Measurements from ENCODE around the gene TTC28. TPM values are rescaled to one million over a fixed set of nuclear protein-coding genes. Genes with fewer than 3 reads are reported as not detected.
"Not testable (repeated sequence)": the region's sequence is repeated elsewhere in the genome, so short reads cannot be mapped to it uniquely, and the experiment has no call there.

TTC28 gene
- total RNA-seq (2021; ENCODE audit: unreplicated experiment), result 0.12 TPM
- 0.27 and 0.29 TPM in 2 replicates for polyA plus RNA-seq (2012)
- percentile 27 among the genes with signal in this experiment for Bru-seq, nascent RNA
- percentile 25 among the genes with signal in this experiment for BruChase-seq, experiment 1, labeled RNA remaining after a 6-hour chase
- BruChase-seq, experiment 2, labeled RNA remaining after a 2-hour chase, result percentile 32 among the genes with signal in this experiment
- long read RNA-seq, result 0 reads

DNA sequence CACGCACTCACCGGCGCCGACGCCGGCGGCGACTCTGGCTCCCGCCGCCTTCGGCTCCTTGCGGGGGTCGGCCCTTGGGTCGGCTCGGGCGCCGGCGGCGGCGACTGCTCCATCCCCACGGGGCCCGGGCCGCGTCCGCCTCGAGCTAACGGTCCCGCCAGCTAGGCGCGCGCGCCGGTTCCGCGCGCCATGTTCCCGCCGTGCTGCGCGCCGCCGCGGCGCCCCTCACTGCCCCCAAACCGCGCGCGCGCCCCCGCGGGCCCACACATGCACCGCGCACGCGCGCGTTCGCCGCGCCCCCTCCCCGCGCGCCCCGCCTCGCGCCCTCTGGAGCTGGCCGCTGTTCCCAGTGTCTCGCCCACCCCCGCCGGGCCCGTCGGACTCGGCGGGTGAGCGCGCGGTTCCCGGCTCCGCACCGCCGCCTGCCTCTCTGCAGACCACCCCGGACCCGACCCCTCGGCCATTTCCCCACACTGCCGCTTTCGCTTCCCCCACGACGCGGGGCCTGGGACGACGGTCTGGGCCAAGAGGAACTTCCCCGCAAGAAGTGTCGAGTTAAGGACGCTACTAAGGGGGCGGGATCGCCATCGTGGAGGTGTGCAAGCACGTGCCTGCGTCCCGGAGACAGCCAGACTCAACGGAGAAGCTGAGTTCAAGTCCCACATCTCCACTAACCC lies at the start of gene TTC28:
Gene TTC28 (minus strand): TSS at position 230 of the 677 bp plus-strand sequence. CDS start 117 bp downstream, at position 113.
- CTCF ChIA-PET; H3K4me1 ChIP-seq (ENCODE audit: control insufficient read depth in 1 of 2, insufficient read depth in 2 of 2, low read length in 2 of 2); H3K4me3 ChIP-seq (replicated peaks in 1 of 2; ENCODE audit: low read depth in 1 of 2, low read length in 2 of 2); RAD21 ChIA-PET (ENCODE audit: low non-redundant PET in 1 of 2, low total read pairs in 2 of 2, uncharacterized antibody in 2 of 2, unreplicated experiment in 2 of 2); H3K9me3 ChIP-seq (ENCODE audit: control insufficient read depth in 1 of 2, insufficient read depth in 1 of 2, low read depth in 1 of 2, low read length in 2 of 2); H3K4me2 ChIP-seq (ENCODE audit: low read length); BruUV-seq (replicated peaks); H3K27ac ChIP-seq (ENCODE audit: low read depth, low read length); ATAC-seq; POLR2A ChIA-PET; intact Hi-C loops (cut with micrococcal nuclease); H3K9ac ChIP-seq (ENCODE audit: low read length); H2AFZ ChIP-seq (ENCODE audit: low read depth, low read length, poor library complexity, severe bottlenecking); H3K36me3 ChIP-seq (ENCODE audit: control insufficient read depth in 1 of 2, insufficient read depth in 2 of 2, low read length in 2 of 2); DNase-seq (ENCODE audit: low read depth, low spot score); H3K9me2 ChIP-seq (ENCODE audit: insufficient read depth); H3K27me3 ChIP-seq (ENCODE audit: insufficient read depth, low read length); H4K20me1 ChIP-seq (ENCODE audit: insufficient read depth); H3K79me2 ChIP-seq (ENCODE audit: insufficient read depth, low read length): not testable (repeated sequence)

DNA sequence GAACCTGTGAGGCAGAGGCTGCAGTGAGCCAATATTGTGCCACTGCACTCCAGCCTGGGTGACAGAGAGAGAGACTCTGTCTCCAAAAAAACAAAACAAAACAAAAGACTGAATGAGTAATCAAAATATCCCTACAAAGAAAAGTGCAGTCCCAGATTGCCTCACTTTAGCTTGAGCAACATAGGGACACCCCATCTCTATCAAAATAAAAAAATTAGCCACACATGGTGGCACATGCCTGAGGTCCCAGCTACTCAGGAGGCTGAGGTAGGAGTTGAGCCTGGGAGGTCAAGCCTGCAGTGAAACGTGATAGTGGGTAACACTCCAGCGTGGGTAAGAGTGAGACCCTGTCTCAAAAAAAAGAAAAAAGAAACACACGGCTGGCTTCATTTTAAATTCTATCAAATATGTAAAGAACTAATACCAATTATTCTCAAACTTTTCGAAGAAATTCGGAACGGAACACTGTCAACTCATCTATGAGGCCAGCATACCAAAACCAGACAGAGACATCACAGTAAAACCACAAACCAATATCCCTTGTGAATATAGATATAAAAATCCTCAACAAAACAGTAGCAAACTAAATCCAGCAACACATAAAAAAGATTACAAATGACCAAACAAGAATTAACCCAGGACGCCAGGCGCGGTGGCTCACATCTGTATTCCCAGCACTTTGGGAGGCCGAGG lies 49.1 kb upstream of the TTC28 start:
- Histone ChIP-seq H3K36me3 (ENCODE audit: control insufficient read depth in 1 of 2, insufficient read depth in 2 of 2, low read length in 2 of 2) (peaks cover 15 to 24% of the 10 kb centered on the region in 2 experiments; a peak in 3 of 4 replicates), H4K20me1 (ENCODE audit: insufficient read depth) (no peaks in the 10 kb centered on the region), H3K4me2 (ENCODE audit: low read length) (no peak overlapping the region), H3K4me3 (replicated peaks in 1 of 2; ENCODE audit: low read depth in 1 of 2, low read length in 2 of 2) (no peak overlapping the region), H3K9me2 (ENCODE audit: insufficient read depth) (no peaks in the 10 kb centered on the region), H3K9me3 (ENCODE audit: control insufficient read depth in 1 of 2, insufficient read depth in 1 of 2, low read depth in 1 of 2, low read length in 2 of 2) (no peaks in the 10 kb centered on the region), H3K27me3 (ENCODE audit: insufficient read depth, low read length) (no peaks in the 10 kb centered on the region), H2AFZ (ENCODE audit: low read depth, low read length, poor library complexity, severe bottlenecking) (no peak overlapping the region), H3K4me1 (ENCODE audit: control insufficient read depth in 1 of 2, insufficient read depth in 2 of 2, low read length in 2 of 2) (no peaks in the 10 kb centered on the region), H3K79me2 (ENCODE audit: insufficient read depth, low read length) (peaks cover 29% of the 10 kb centered on the region), H3K27ac (ENCODE audit: low read depth, low read length) (no peak overlapping the region), H3K9ac (ENCODE audit: low read length) (no peak overlapping the region)
- ChIA-PET RAD21 (ENCODE audit: low non-redundant PET in 1 of 2, low total read pairs in 2 of 2, uncharacterized antibody in 2 of 2, unreplicated experiment in 2 of 2) (no interaction called here), POLR2A (no interaction called here), CTCF (no interaction called here)
- intact Hi-C loops (cut with micrococcal nuclease), result no loop called here
- ATAC-seq, result no peak
- BruUV-seq (replicated peaks), result no TSS peak
- no peak for DNase-seq (ENCODE audit: low read depth, low spot score)
- TF ChIP-seq YY1 (IDR thresholded peaks at IDR 0.05; ENCODE audit: extremely low read depth, insufficient replicate concordance, low read depth, low read length) (no peak), ZFX (IDR thresholded peaks at IDR 0.05) (no peak), RAD21 (IDR thresholded peaks at IDR 0.05; ENCODE audit: low read depth) (no peak), POLR2AphosphoS5 (IDR thresholded peaks at IDR 0.05; ENCODE audit: low read depth, low read length) (no peak), CEBPB (IDR thresholded peaks at IDR 0.05; ENCODE audit: low read depth) (no peak), ZNF274 (IDR thresholded peaks at IDR 0.05; ENCODE audit: low read depth, low read length) (no peak), JUND (IDR thresholded peaks at IDR 0.05) (no peak), SIN3A (IDR thresholded peaks at IDR 0.05; ENCODE audit: low read depth) (no peak), ELF1 (IDR thresholded peaks at IDR 0.05; ENCODE audit: borderline replicate concordance, low read depth) (no peak), CBX3 (IDR thresholded peaks at IDR 0.05; ENCODE audit: low read depth) (no peak), EGR1 (IDR thresholded peaks at IDR 0.05; ENCODE audit: low read depth) (no peak), SP1 (IDR thresholded peaks at IDR 0.05; ENCODE audit: low read depth) (no peak), FOSL1 (IDR thresholded peaks at IDR 0.05; ENCODE audit: low read depth) (no peak), POLR2A (IDR thresholded peaks at IDR 0.05; ENCODE audit: borderline replicate concordance, extremely low read depth, insufficient read depth, insufficient read length) (no peak), TCF7L2 (IDR thresholded peaks at IDR 0.05; ENCODE audit: borderline replicate concordance, extremely low read depth, insufficient read depth, insufficient read length) (no peak), EZH2 (IDR thresholded peaks at IDR 0.05) (no peak)
- TF ChIP-seq, protein P1, sequence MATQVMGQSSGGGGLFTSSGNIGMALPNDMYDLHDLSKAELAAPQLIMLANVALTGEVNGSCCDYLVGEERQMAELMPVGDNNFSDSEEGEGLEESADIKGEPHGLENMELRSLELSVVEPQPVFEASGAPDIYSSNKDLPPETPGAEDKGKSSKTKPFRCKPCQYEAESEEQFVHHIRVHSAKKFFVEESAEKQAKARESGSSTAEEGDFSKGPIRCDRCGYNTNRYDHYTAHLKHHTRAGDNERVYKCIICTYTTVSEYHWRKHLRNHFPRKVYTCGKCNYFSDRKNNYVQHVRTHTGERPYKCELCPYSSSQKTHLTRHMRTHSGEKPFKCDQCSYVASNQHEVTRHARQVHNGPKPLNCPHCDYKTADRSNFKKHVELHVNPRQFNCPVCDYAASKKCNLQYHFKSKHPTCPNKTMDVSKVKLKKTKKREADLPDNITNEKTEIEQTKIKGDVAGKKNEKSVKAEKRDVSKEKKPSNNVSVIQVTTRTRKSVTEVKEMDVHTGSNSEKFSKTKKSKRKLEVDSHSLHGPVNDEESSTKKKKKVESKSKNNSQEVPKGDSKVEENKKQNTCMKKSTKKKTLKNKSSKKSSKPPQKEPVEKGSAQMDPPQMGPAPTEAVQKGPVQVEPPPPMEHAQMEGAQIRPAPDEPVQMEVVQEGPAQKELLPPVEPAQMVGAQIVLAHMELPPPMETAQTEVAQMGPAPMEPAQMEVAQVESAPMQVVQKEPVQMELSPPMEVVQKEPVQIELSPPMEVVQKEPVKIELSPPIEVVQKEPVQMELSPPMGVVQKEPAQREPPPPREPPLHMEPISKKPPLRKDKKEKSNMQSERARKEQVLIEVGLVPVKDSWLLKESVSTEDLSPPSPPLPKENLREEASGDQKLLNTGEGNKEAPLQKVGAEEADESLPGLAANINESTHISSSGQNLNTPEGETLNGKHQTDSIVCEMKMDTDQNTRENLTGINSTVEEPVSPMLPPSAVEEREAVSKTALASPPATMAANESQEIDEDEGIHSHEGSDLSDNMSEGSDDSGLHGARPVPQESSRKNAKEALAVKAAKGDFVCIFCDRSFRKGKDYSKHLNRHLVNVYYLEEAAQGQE (IDR thresholded peaks at IDR 0.05; ENCODE audit: low read depth), result no peak
